Thoracic aorta (tissue), 2 donors: ENCODE data around the gene STAG3. TPM values are rescaled to one million over a fixed set of nuclear protein-coding genes. Genes with fewer than 3 reads are reported as not detected.
"Not testable (repeated sequence)": the region's sequence is repeated elsewhere in the genome, so short reads cannot be mapped to it uniquely, and the experiment has no call there.

ENCODE experiments used
- ATAC-seq: fragments of 150-250 bp; one replicate; pipeline ENCODE4 v1.8.0; 2017; ENCODE audit warnings: low read depth; ENCODE audit not compliant: insufficient number of reproducible peaks, low FRiP score
- DNase-seq: peaks from one replicate; pipeline ENCODE4 v3.0.0-alpha.2; 2020; ENCODE audit warnings: low spot score
- H3K27ac ChIP-seq, 2 donors: fragments of 200-600 bp; sonication (generic); 1 replicate in 1 of 2; 2 replicates in 1 of 2; pipeline ENCODE4 v1.5.1; 2016; ENCODE audit warnings: mild to moderate bottlenecking in 2 of 2, moderate library complexity in 2 of 2
- H3K27me3 ChIP-seq: fragments of 200-600 bp; sonication (generic); replicated peaks from 2 replicates; pipeline ENCODE4 v1.6.0; 2016; ENCODE audit warnings: mild to moderate bottlenecking; ENCODE audit not compliant: insufficient read depth
- H3K36me3 ChIP-seq: fragments of 200-600 bp; sonication (generic); one replicate; pipeline ENCODE4 v1.5.1; 2016
- H3K4me1 ChIP-seq, 2 donors: fragments of 200-600 bp; sonication (generic); 1 replicate in 1 of 2; 2 replicates in 1 of 2; pipeline versions ENCODE4 v1.5.1 to v1.6.0; 2016; ENCODE audit warnings: low read depth in 2 of 2, mild to moderate bottlenecking in 1 of 2; ENCODE audit not compliant: control insufficient read depth in 1 of 2
- H3K4me3 ChIP-seq: fragments of 200-600 bp; sonication (generic); 2 replicates; pipeline ENCODE4 v1.5.1; 2016; ENCODE audit warnings: mild to moderate bottlenecking
- H3K9me3 ChIP-seq: fragments of 200-600 bp; sonication (generic); 2 replicates; pipeline ENCODE4 v1.5.1; 2016
- total RNA-seq, 2 donors: library from RNA; depleted of rRNA; stranded (reverse); fragments of >200 nt; gene quantifications; one replicate each; pipeline versions ENCODE4 v1.1.0 to v1.2.3, GENCODE V29; 2016
- TF ChIP-seq, protein P1 (sequence below): fragments of 200-600 bp; sonication (generic); IDR thresholded peaks from one replicate; pipeline ENCODE4 v1.5.1; 2019; ENCODE audit warnings: antibody characterized with exemption

Gene STAG3
- total RNA-seq, 2 donors from 2014 or later: 0.56 to 0.95 TPM

DNA sequence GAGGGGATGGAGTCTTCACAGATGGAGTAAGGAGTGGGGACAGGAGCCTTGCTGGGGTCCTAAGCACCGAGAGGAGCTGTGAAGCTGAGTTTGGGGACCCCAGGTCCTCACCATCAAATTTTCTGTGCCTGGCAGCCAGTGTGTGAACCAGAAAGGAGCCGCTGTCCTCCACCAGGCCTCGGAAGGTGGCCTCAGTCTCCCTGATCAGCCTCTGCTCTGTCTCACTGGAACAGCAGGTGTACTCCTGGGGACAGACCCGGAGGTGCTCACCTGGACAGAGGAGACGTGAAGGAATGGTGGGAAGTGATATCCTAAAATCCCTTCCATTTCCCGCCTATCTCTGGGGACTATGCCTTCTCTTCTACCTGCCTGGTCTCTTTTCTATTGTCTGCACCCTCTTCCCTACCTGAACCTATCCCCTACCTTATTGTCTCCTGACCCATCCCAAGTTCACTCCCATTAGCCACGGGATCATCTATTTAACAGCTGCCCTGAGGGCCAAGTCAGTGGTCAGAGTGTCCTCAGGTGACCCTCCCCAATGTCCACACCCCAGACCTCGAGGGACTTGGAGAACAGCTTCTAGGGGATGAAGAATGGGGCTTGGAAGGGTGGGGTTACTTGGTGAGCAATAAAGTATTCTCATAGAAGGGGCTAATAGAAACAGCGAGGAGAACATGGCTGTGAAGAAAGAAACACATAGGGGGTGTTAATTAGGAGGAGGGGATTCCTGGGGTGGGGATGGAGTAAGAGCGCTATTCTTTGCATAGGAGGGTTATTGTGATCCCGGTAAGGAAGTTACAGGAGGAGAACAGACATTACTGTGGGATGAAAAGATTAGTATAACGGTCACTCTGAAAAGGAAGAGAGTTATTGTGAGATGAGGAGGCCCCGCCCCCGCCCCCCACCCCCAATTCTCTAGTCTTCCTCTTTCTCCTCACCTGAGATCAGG, 1.3 kb upstream of the STAG3 start:
- no peaks in the 10 kb centered on the region for H3K27me3 ChIP-seq
- no peaks in the 10 kb centered on the region for H3K9me3 ChIP-seq
- H3K36me3 ChIP-seq: no peaks in the 10 kb centered on the region
- no peak overlapping the region for H3K27ac ChIP-seq
- TF ChIP-seq, protein P1, sequence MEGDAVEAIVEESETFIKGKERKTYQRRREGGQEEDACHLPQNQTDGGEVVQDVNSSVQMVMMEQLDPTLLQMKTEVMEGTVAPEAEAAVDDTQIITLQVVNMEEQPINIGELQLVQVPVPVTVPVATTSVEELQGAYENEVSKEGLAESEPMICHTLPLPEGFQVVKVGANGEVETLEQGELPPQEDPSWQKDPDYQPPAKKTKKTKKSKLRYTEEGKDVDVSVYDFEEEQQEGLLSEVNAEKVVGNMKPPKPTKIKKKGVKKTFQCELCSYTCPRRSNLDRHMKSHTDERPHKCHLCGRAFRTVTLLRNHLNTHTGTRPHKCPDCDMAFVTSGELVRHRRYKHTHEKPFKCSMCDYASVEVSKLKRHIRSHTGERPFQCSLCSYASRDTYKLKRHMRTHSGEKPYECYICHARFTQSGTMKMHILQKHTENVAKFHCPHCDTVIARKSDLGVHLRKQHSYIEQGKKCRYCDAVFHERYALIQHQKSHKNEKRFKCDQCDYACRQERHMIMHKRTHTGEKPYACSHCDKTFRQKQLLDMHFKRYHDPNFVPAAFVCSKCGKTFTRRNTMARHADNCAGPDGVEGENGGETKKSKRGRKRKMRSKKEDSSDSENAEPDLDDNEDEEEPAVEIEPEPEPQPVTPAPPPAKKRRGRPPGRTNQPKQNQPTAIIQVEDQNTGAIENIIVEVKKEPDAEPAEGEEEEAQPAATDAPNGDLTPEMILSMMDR: no peak
- peaks cover 11 to 20% of the 10 kb centered on the region in 2 donors for H3K4me1 ChIP-seq
- DNase-seq (no peak), ATAC-seq (no peak)
- peak overlapping the region; percentile 84 for H3K4me3 ChIP-seq

DNA sequence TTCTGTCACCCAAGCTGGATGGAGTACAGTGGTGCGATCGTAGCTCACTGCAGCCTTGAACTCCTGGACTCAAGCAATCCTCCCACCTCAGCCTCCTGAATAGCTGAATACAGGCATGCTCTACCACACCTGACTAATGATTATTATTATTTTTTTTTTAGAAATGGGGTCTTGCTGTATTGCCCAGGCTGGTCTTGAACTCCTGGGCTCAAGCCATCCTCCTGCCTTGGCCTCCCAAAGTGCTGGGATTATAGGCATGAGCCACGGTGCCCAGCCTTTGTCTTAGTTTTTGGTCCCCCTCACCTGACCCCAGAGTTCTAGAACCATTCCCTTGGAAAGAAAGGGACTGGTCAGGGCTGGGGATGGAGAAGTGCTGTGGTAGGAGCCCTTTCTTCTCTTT, 2.4 kb downstream of the STAG3 start:
- not testable (repeated sequence) for H3K27ac ChIP-seq, H3K27me3 ChIP-seq, H3K36me3 ChIP-seq, H3K4me3 ChIP-seq, H3K9me3 ChIP-seq, DNase-seq, ATAC-seq
- H3K4me1 ChIP-seq: peaks cover 6 to 14% of the 10 kb centered on the region in 2 donors

DNA sequence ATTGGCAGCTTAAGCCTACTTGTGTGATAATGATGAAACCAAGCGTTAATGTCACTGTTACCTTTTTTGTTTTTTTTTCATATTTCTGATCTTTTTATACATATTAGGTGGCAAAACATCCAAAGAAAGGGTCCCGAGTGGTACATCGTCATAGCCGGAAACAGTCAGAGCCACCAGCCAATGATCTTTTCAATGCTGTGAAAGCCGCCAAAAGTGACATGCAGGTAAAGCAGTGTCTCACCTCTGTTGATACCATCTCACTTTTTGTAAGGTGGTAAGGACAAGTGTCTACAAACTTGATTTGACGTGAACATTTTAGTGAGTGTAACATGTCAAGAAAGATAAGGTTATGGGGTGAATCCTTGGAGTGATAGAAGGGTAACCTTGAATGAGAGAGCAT, 4.9 kb downstream of the STAG3 start:
- H3K36me3 ChIP-seq, H3K27me3 ChIP-seq, DNase-seq, H3K4me1 ChIP-seq, H3K27ac ChIP-seq, H3K4me3 ChIP-seq, ATAC-seq, H3K9me3 ChIP-seq: not testable (repeated sequence)

DNA sequence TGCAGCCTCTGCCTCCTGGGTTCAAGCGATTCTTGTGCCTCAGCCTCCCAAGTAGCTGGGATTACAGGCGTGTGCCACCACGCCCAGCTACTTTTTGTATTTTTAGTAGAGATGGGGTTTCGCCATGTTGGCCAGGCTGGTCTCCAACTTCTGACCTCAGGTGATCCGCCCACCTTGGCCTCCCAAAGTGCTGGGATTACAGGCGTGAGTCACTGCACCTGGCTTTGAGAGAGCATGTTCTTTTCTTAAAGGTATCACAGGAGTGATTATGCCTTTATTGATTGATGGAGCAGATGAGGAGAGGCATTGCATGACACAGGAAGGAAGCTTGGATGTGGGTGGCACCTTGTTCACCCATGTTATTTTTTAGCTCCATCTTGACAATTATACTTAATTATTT, 5.4 kb downstream of the STAG3 start:
- not testable (repeated sequence) for DNase-seq, ATAC-seq, H3K36me3 ChIP-seq

DNA sequence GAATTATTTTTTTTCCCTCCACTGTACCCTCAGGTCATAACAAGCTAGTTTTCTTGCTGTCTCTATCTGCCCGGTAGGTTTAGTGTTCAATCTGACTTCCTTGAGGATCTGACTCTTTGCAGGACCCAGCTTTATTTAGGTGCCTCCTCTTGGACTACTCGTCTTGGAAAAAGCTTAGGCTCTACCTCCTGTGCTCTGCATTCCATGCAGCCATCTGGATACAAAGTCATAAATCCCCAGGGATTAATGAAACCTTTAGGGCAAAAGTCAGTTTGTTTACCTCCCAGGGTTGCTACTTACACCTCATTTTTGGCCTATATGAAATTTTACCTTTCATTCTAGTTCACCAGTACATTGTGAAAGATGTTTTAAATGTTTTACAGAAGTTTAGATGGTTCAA, 8.0 kb downstream of the STAG3 start:
- H3K27ac ChIP-seq: no peak overlapping the region
- H3K4me3 ChIP-seq: no peak overlapping the region
- ATAC-seq (no peak), DNase-seq (no peak)
- H3K4me1 ChIP-seq: no peaks in the 10 kb centered on the region
- H3K9me3 ChIP-seq: no peaks in the 10 kb centered on the region
- no peaks in the 10 kb centered on the region for H3K27me3 ChIP-seq
- H3K36me3 ChIP-seq: no peaks in the 10 kb centered on the region
- TF ChIP-seq, protein P1: no peak

More for the DNA sequence above, 5.4 kb downstream of the STAG3 start:
- not testable (repeated sequence) for H3K27ac ChIP-seq, H3K9me3 ChIP-seq, H3K4me3 ChIP-seq, H3K4me1 ChIP-seq, H3K27me3 ChIP-seq

DNA sequence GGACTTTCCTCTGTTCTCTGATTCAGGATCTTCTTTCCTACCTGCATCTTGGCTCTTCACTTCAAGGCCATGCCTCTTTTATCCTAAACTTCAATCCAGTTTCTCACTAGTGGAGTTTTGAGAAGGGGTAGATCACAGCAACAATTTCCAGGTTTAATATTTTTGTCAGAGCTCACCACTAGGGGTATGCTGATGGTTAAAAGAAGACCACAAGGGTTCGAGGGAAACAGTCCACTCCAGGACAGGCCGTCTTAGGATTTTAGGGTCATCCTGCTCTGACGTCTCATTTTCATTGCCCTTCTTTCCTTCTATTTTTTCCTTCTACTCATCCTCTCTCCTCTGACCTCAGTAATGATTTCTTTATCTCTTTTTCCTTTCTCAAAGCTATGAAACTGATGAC, 11.3 kb downstream of the STAG3 start:
- Histone ChIP-seq H3K9me3 (no peaks in the 10 kb centered on the region), H3K27ac (no peak overlapping the region), H3K36me3 (no peaks in the 10 kb centered on the region), H3K27me3 (no peaks in the 10 kb centered on the region), H3K4me3 (no peak overlapping the region), H3K4me1 (no peaks in the 10 kb centered on the region)
- ATAC-seq: no peak
- TF ChIP-seq, protein P1: no peak
- no peak for DNase-seq
